RWPE1 (cell line): Measurements from ENCODE around the gene BLACAT1.

Experiments
- CTCF ChIA-PET: fragments of 350-600 bp; sonication (Branson Sonifier 250); formaldehyde crosslinking; extraction: SDS; loops from one replicate; lab custom pipeline; 2021; lab: Yijun Ruan, JAX
- POLR2A ChIA-PET: fragments of 400-600 bp; formaldehyde crosslinking; extraction: SDS; loops from one replicate; lab custom pipeline; 2020; ENCODE audit warnings: antibody characterized with exemption; ENCODE audit not compliant: low non-redundant PET; lab: Yijun Ruan, JAX
- DNase-seq: peaks from one replicate; pipeline ENCODE4 v3.0.0; 2012; ENCODE audit warnings: low spot score
- H3K27ac ChIP-seq: fragments of 450-650 bp; 2 replicates; pipeline ENCODE4 v1.5.1; 2017
- CTCF ChIP-seq: fragments of 450-650 bp; conservative IDR thresholded peaks from 2 replicates; pipeline ENCODE4 v1.5.1; 2017; ENCODE audit warnings: low read depth, mild to moderate bottlenecking

BLACAT1 gene

GRCh38 chr1:205444300-205444930, 11.4 kb downstream of the BLACAT1 start:
- DNase-seq = no peak
- POLR2A ChIA-PET = no interaction called here
- TF ChIP-seq CTCF = no peak
- CTCF ChIA-PET = interaction anchor here (0.6 to 2.9 kb wide), 4 partner anchors 12 to 637 kb away, joined by 3 to 16 read pairs (median 5); no protein-coding TSS in a partner anchor
- H3K27ac ChIP-seq = peak overlapping the region; percentile 96

- peak overlapping the region; percentile 96 for H3K27ac ChIP-seq
- ChIA-PET POLR2A (no interaction called here), CTCF (interaction anchor here (0.6 to 2.9 kb wide), 6 partner anchors 12 to 637 kb away, joined by 3 to 16 read pairs (median 5); no protein-coding TSS in a partner anchor)
- no peak for TF ChIP-seq CTCF
- no peak for DNase-seq
Measured at GRCh38 chr1:205443585-205444299, 12.1 kb downstream of the BLACAT1 start.

GRCh38 chr1:205442051-205442725, 13.7 kb downstream of the BLACAT1 start:
- H3K27ac ChIP-seq = peak overlapping the region; percentile 85
- no peak for DNase-seq
- POLR2A ChIA-PET = interaction anchor here (0.5 kb wide), 1 partner anchor 34 kb away, joined by 3 read pairs; no protein-coding TSS in a partner anchor
- TF ChIP-seq CTCF = no peak
- CTCF ChIA-PET = interaction anchor here (0.5 to 2.0 kb wide), 6 partner anchors 10 to 269 kb away, joined by 3 to 8 read pairs (median 4); no protein-coding TSS in a partner anchor

- CTCF ChIA-PET = interaction anchor here (0.5 to 3.8 kb wide), 12 partner anchors 8 to 270 kb away, joined by 3 to 26 read pairs (median 4); no protein-coding TSS in a partner anchor
- TF ChIP-seq CTCF = no peak
- no peak for DNase-seq
- peak overlapping the region; percentile 85 for H3K27ac ChIP-seq
- POLR2A ChIA-PET = interaction anchor here (0.5 kb wide), 1 partner anchor 35 kb away, joined by 3 read pairs; no protein-coding TSS in a partner anchor
Measured at GRCh38 chr1:205441716-205442050, 14.2 kb downstream of the BLACAT1 start.

GRCh38 chr1:205441318-205441633, 14.6 kb downstream of the BLACAT1 start:
- peak overlapping the region; percentile 85 for H3K27ac ChIP-seq
- DNase-seq = no peak
- no peak for TF ChIP-seq CTCF
- ChIA-PET CTCF (interaction anchor here (0.5 to 3.8 kb wide), 13 partner anchors 9 to 270 kb away, joined by 3 to 26 read pairs (median 4); no protein-coding TSS in a partner anchor), POLR2A (interaction anchor here (0.5 kb wide), 1 partner anchor 35 kb away, joined by 3 read pairs; no protein-coding TSS in a partner anchor)
